Esophagus muscularis mucosa (tissue), 4 donors: ENCODE data around the gene HEATR5A. TPM values are rescaled to one million over a fixed set of nuclear protein-coding genes. Genes with fewer than 3 reads are reported as not detected.

ENCODE experiments used
- DNase-seq: peaks from one replicate; pipeline ENCODE4 v3.0.0-alpha.2; 2017; ENCODE audit errors: extremely low spot score
- H3K27ac ChIP-seq, 4 donors: fragments of 200-600 bp; sonication (generic); replicated peaks in 1 of 4; 1 replicate in 3 of 4; 2 replicates in 1 of 4; pipeline ENCODE4 v1.5.1; 2016 to 2019; ENCODE audit warnings: mild to moderate bottlenecking in 1 of 4
- H3K27me3 ChIP-seq, 4 donors: fragments of 200-600 bp; sonication (generic); one replicate each; pipeline versions ENCODE4 v1.5.1 to v1.6.0; 2016 to 2019
- H3K36me3 ChIP-seq, 4 donors: fragments of 200-600 bp; sonication (generic); one replicate each; pipeline ENCODE4 v1.5.1; 2016 to 2019
- H3K4me1 ChIP-seq, 4 donors: fragments of 200-600 bp; sonication (generic); one replicate each; pipeline ENCODE4 v1.5.1; 2016 to 2019
- H3K4me3 ChIP-seq, 4 donors: fragments of 200-600 bp; sonication (generic); 1 replicate in 2 of 4; 2 replicates in 2 of 4; pipeline ENCODE4 v1.5.1; 2016 to 2019; ENCODE audit warnings: mild to moderate bottlenecking in 4 of 4, moderate library complexity in 1 of 4
- H3K9me3 ChIP-seq, 4 donors: fragments of 200-600 bp; sonication (generic); 1 replicate in 3 of 4; 2 replicates in 1 of 4; pipeline ENCODE4 v1.5.1; 2016 to 2019
- EP300 ChIP-seq: sonication (generic); formaldehyde crosslinking; IDR thresholded peaks from one replicate; pipeline ENCODE4 v1.6.1; 2017; ENCODE audit warnings: antibody characterized with exemption
- POLR2A ChIP-seq: fragments of 450-650 bp; IDR thresholded peaks from one replicate; pipeline ENCODE4 v1.6.1; 2017; ENCODE audit warnings: antibody characterized with exemption, moderate library complexity, mild to moderate bottlenecking, low read depth
- POLR2AphosphoS5 ChIP-seq, 2 donors: sonication (generic); formaldehyde crosslinking; IDR thresholded peaks; one replicate each; pipeline ENCODE4 v1.6.1; 2017; ENCODE audit warnings: antibody characterized with exemption in 2 of 2
- WGBS: methylation state at CpG from one replicate; pipeline ENCODE4 v1.1.5; 2018; 5-methylcytosine and 5-hydroxymethylcytosine counted together
- intact Hi-C: fragments of 100-400 bp; cut with DNase I; formaldehyde crosslinking; loops from one replicate; pipeline ENCODE4 v1.15.1; 2023
- total RNA-seq, 4 donors: library from RNA; depleted of rRNA; stranded (reverse); fragments of >200 nt; gene quantifications; one replicate each; pipeline versions ENCODE4 v1.1.0 to v1.2.1, GENCODE V29; 2016
- TF ChIP-seq, protein P1 (sequence below), 3 experiments: fragments of 200-600 bp in 2 of 3; fragments of 450-650 bp in 1 of 3; sonication (generic) in 2 of 3; IDR thresholded peaks; one replicate each; pipeline ENCODE4 v1.5.1; 2017 to 2019; ENCODE audit warnings: antibody characterized with exemption in 3 of 3, mild to moderate bottlenecking in 2 of 3, moderate library complexity in 1 of 3

Gene HEATR5A
- total RNA-seq, 4 donors from 2014 or later, result 24.1 to 38.2 (median 28.2) TPM

DNA sequence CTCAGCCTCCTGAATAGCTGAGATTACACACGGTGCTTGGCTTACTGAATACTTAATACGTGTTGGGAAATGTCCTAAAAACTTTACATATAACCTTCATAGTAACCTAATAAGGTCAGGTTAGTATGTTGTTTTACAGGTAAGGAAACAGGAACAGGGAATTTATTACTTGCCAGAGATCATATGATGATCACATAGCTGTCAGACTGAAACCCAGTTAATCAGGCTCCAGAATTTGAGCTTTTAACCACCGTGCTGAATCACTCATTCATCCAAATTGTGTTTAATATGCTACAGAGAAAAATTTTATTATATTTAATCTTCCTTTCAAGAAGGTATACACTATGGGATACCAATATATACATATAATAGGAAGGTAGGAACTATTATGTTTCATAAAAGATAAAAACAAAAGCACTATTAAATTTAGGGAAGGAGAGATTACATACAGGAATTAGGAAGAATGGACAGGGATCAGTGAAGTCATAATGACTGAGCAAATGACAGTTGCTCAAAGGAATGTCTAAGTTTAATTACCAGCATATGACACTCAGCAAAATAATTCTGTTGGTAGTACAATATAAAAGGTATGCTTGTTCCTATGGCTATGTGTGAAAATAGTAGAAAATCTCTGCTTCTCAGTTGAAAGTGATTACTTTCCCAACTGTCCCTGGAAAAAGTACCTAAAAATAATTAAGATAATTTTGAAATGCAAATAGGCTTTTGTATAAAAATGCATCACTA lies 59.3 kb downstream of the HEATR5A start:
- Histone ChIP-seq H3K27me3 (no peaks in the 10 kb centered on the region), H3K9me3 (no peaks in the 10 kb centered on the region), H3K27ac (no peak overlapping the region), H3K4me1 (peaks cover 0 to 4% (median 3%) of the 10 kb centered on the region in 4 donors), H3K4me3 (no peak overlapping the region), H3K36me3 (peaks cover 14 to 78% (median 57%) of the 10 kb centered on the region in 4 donors)
- TF ChIP-seq, protein P1, sequence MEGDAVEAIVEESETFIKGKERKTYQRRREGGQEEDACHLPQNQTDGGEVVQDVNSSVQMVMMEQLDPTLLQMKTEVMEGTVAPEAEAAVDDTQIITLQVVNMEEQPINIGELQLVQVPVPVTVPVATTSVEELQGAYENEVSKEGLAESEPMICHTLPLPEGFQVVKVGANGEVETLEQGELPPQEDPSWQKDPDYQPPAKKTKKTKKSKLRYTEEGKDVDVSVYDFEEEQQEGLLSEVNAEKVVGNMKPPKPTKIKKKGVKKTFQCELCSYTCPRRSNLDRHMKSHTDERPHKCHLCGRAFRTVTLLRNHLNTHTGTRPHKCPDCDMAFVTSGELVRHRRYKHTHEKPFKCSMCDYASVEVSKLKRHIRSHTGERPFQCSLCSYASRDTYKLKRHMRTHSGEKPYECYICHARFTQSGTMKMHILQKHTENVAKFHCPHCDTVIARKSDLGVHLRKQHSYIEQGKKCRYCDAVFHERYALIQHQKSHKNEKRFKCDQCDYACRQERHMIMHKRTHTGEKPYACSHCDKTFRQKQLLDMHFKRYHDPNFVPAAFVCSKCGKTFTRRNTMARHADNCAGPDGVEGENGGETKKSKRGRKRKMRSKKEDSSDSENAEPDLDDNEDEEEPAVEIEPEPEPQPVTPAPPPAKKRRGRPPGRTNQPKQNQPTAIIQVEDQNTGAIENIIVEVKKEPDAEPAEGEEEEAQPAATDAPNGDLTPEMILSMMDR (IDR thresholded peaks at IDR 0.05), result no peak
- no peak for TF ChIP-seq POLR2A
- no peak for TF ChIP-seq POLR2AphosphoS5 (IDR thresholded peaks at IDR 0.05)
- no peak for TF ChIP-seq EP300
- intact Hi-C loops, result no loop called here
- 88% methylated on average over 3 of the region's 3 CpGs for WGBS
- no peak for DNase-seq

DNA sequence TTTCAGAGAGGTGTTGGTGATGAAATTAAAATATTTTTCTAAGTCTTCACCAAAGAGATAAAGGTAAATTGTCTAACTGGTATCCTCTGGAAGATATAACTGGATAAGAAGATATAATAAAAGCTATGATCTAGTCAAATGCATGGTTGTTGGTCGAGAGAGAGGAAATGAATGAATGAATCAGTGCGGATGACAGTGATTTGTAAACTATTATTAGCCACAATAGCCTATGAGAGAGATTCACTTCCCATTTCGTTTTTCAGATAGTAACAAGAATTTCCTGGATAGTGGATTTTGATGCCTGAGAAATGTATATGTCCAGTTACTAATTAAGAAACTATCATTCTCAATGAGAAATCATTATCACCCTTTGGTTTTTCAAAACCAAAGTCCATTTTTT lies 63.1 kb downstream of the HEATR5A start:
- H3K9me3 ChIP-seq, result no peaks in the 10 kb centered on the region
- WGBS, result 69% methylated on average over 3 of the region's 3 CpGs
- peaks cover 4 to 10% (median 6%) of the 10 kb centered on the region in 4 donors for H3K4me1 ChIP-seq
- H3K4me3 ChIP-seq, result no peak overlapping the region
- intact Hi-C loops, result loop anchor here (10.0 kb wide), 1 partner anchor 152 kb away; the partner anchor contains the start of gene HECTD1
- H3K27ac ChIP-seq, result no peak overlapping the region
- peaks cover 0 to 54% (median 36%) of the 10 kb centered on the region in 4 donors for H3K36me3 ChIP-seq
- H3K27me3 ChIP-seq, result no peaks in the 10 kb centered on the region
- TF ChIP-seq EP300 (no peak), POLR2A (no peak), POLR2AphosphoS5 (IDR thresholded peaks at IDR 0.05) (no peak)
- TF ChIP-seq, protein P1 (IDR thresholded peaks at IDR 0.05), result no peak
- DNase-seq, result no peak

DNA sequence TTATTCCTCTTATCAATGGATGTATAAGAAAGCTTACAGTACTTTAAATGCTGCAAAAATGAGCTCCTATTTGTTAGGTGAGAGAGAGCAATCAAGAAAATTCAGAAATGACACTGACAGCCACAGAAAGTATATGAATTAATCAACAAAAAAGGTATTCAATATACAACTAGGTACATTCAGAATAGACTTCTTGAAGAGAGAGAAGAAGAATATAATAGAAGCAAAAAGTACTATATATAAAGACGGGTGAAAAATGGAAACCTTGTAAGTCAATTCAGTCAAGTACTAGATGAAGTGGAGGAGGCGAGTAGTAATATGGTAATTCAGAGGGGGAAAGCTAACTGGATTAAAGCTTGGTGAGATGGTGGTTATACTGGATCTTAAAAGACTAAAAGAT lies 74.3 kb downstream of the HEATR5A start:
- H3K4me1 ChIP-seq, result no peaks in the 10 kb centered on the region
- no peaks in the 10 kb centered on the region for H3K27me3 ChIP-seq
- H3K9me3 ChIP-seq, result no peaks in the 10 kb centered on the region
- TF ChIP-seq EP300 (no peak), POLR2A (no peak), POLR2AphosphoS5 (IDR thresholded peaks at IDR 0.05) (no peak)
- TF ChIP-seq, protein P1 (IDR thresholded peaks at IDR 0.05), result no peak
- H3K4me3 ChIP-seq, result no peak overlapping the region
- intact Hi-C loops, result loop anchor here (10.0 kb wide), 1 partner anchor 201 kb away; no protein-coding TSS in a partner anchor
- H3K27ac ChIP-seq, result no peak overlapping the region
- WGBS, result 93% methylated on average over 2 of the region's 2 CpGs
- peaks cover 18 to 91% (median 63%) of the 10 kb centered on the region in 4 donors for H3K36me3 ChIP-seq
- DNase-seq, result no peak

DNA sequence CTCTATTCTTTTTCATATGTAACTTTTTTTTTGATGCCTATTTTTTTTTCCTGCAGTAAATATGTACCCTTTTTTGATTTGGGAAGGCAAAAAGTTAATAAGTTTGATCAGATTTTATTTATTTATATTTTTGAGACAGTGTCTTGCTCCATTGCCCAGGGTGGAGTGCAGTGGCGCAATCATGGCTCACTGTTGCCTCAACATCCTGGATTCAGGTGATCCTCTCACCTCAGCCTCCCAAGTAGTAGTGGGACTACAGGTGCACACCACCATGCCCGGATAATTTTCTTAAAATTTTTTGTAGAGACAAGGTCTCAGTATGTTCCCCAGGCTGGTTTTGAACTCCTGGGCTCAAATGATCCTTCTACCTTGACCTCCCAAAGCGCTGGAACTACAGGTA lies 79.1 kb downstream of the HEATR5A start:
- no peaks in the 10 kb centered on the region for H3K27me3 ChIP-seq
- H3K36me3 ChIP-seq, result peaks cover 13 to 73% (median 51%) of the 10 kb centered on the region in 4 donors
- TF ChIP-seq POLR2AphosphoS5 (IDR thresholded peaks at IDR 0.05) (no peak), POLR2A (no peak), EP300 (no peak)
- TF ChIP-seq, protein P1 (IDR thresholded peaks at IDR 0.05), result no peak
- 100% methylated on average over 3 of the region's 3 CpGs for WGBS
- intact Hi-C loops, result loop anchor here (10.0 kb wide), 1 partner anchor 196 kb away; no protein-coding TSS in a partner anchor
- H3K4me3 ChIP-seq, result no peak overlapping the region
- no peak for DNase-seq
- peaks cover 0 to 15% (median 10%) of the 10 kb centered on the region in 4 donors for H3K4me1 ChIP-seq
- no peak overlapping the region for H3K27ac ChIP-seq
- H3K9me3 ChIP-seq, result no peaks in the 10 kb centered on the region
